H9 (cell line): ENCODE results near the gene S1PR5. TPM values are rescaled to one million over a fixed set of nuclear protein-coding genes. Genes with fewer than 3 reads are reported as not detected.

Experiments used
- DNase-seq: peaks from one replicate; pipeline ENCODE4 v3.0.0-alpha.2; 2017
- H2AFZ ChIP-seq: one replicate; pipeline ENCODE4 v1.6.1; 2013; ENCODE audit warnings: mild to moderate bottlenecking, low read length, control low read depth, moderate library complexity
- H2AK5ac ChIP-seq: 2 replicates; pipeline ENCODE4 v1.6.1; 2013; ENCODE audit warnings: low read length, control low read depth, mixed read lengths; ENCODE audit not compliant: insufficient read length
- H2BK120ac ChIP-seq: one replicate; pipeline ENCODE4 v1.6.1; 2013; ENCODE audit warnings: low read depth, mild to moderate bottlenecking, low read length, control low read depth, inconsistent platforms; ENCODE audit not compliant: poor library complexity, severe bottlenecking
- H2BK12ac ChIP-seq: 2 replicates; pipeline ENCODE4 v1.6.1; 2013; ENCODE audit warnings: low read length, control low read depth, mixed read lengths, low read depth; ENCODE audit not compliant: insufficient read length
- H2BK15ac ChIP-seq: 2 replicates; pipeline ENCODE4 v1.6.1; 2013; ENCODE audit warnings: low read depth, low read length, control low read depth
- H2BK20ac ChIP-seq: one replicate; pipeline ENCODE4 v1.6.1; 2013; ENCODE audit warnings: low read depth, mild to moderate bottlenecking, low read length, control low read depth, inconsistent platforms; ENCODE audit not compliant: poor library complexity, severe bottlenecking
- H2BK5ac ChIP-seq: 2 replicates; pipeline ENCODE4 v1.6.1; 2013; ENCODE audit warnings: low read length, control low read depth, mixed read lengths; ENCODE audit not compliant: insufficient read length
- H3K14ac ChIP-seq: 2 replicates; pipeline ENCODE4 v1.6.1; 2013; ENCODE audit warnings: low read length, control low read depth; ENCODE audit not compliant: insufficient read depth
- H3K18ac ChIP-seq: 2 replicates; pipeline ENCODE4 v1.6.1; 2013; ENCODE audit warnings: low read depth, mild to moderate bottlenecking, mixed read lengths, low read length, control low read depth; ENCODE audit not compliant: insufficient read length
- H3K23ac ChIP-seq: 2 replicates; pipeline ENCODE4 v1.6.1; 2013; ENCODE audit warnings: low read length, control low read depth, mixed read lengths, low read depth; ENCODE audit not compliant: insufficient read length
- H3K23me2 ChIP-seq: 2 replicates; pipeline ENCODE4 v1.6.1; 2013; ENCODE audit warnings: low read depth, mild to moderate bottlenecking, mixed read lengths, low read length, control low read depth; ENCODE audit not compliant: insufficient read length, poor library complexity, severe bottlenecking
- H3K27ac ChIP-seq: 2 replicates; pipeline ENCODE4 v1.5.1; 2013; ENCODE audit warnings: low read length, control low read depth, mixed read lengths, low read depth; ENCODE audit not compliant: insufficient read length
- H3K27me3 ChIP-seq: 2 replicates; pipeline ENCODE4 v1.6.1; 2013; ENCODE audit warnings: low read length, control low read depth, inconsistent platforms; ENCODE audit not compliant: insufficient read depth
- H3K4ac ChIP-seq: 2 replicates; pipeline ENCODE4 v1.6.1; 2013; ENCODE audit warnings: low read depth, mild to moderate bottlenecking, control low read depth, inconsistent platforms, low read length, moderate library complexity
- H3K4me1 ChIP-seq: 2 replicates; pipeline ENCODE4 v1.6.1; 2013; ENCODE audit warnings: low read length, control low read depth, inconsistent platforms; ENCODE audit not compliant: insufficient read depth
- H3K4me2 ChIP-seq: 2 replicates; pipeline ENCODE4 v1.6.1; 2013; ENCODE audit warnings: low read length, control low read depth, mixed read lengths; ENCODE audit not compliant: insufficient read length, insufficient read depth
- H3K56ac ChIP-seq: 2 replicates; pipeline ENCODE4 v1.6.1; 2013; ENCODE audit warnings: low read depth, mild to moderate bottlenecking, mixed read lengths, low read length, control low read depth; ENCODE audit not compliant: insufficient read length
- H3K79me1 ChIP-seq: 2 replicates; pipeline ENCODE4 v1.6.1; 2013; ENCODE audit warnings: low read depth, mild to moderate bottlenecking, moderate library complexity, low read length, control low read depth, inconsistent platforms; ENCODE audit not compliant: insufficient read depth, poor library complexity, severe bottlenecking
- H3K79me2 ChIP-seq: 2 replicates; pipeline ENCODE4 v1.6.1; 2013; ENCODE audit warnings: low read length, control low read depth, inconsistent platforms; ENCODE audit not compliant: insufficient read depth
- H3K9ac ChIP-seq: 2 replicates; pipeline ENCODE4 v1.6.1; 2013; ENCODE audit warnings: low read length, control low read depth, mixed read lengths; ENCODE audit not compliant: insufficient read length; ENCODE audit errors: extremely low read depth
- H3K9me3 ChIP-seq: one replicate; pipeline ENCODE4 v1.6.1; 2013; ENCODE audit warnings: low read depth, low read length, inconsistent platforms; ENCODE audit not compliant: control insufficient read depth
- H3T11ph ChIP-seq: one replicate; pipeline ENCODE4 v1.6.1; 2013; ENCODE audit warnings: mild to moderate bottlenecking, low read length, control low read depth, inconsistent platforms
- H4K20me1 ChIP-seq: one replicate; pipeline ENCODE4 v1.6.1; 2013; ENCODE audit not compliant: control insufficient read depth, insufficient read length, insufficient read depth
- H4K5ac ChIP-seq: 2 replicates; pipeline ENCODE4 v1.6.1; 2013; ENCODE audit warnings: low read depth, mild to moderate bottlenecking, mixed read lengths, low read length, control low read depth; ENCODE audit not compliant: insufficient read length
- H4K8ac ChIP-seq: replicated peaks from 2 replicates; pipeline ENCODE4 v1.6.1; 2013; ENCODE audit warnings: low read length, control low read depth, mixed read lengths, low read depth; ENCODE audit not compliant: insufficient read length
- H4K91ac ChIP-seq: 2 replicates; pipeline ENCODE4 v1.6.1; 2013; ENCODE audit warnings: low read depth, mild to moderate bottlenecking, moderate library complexity, mixed read lengths, low read length, control low read depth; ENCODE audit not compliant: insufficient read length
- H3K27ac Mint-ChIP-seq, 3 experiments: 2 replicates in 2 of 3; 3 replicates in 1 of 3; pipeline ENCODE4 v1.8.0; 2020 to 2021; ENCODE audit warnings: mixed read lengths in 3 of 3, mild to moderate bottlenecking in 1 of 3, moderate library complexity in 1 of 3
- H3K27me3 Mint-ChIP-seq: 2 replicates; pipeline ENCODE4 v1.8.0; 2021; ENCODE audit warnings: low read depth, mild to moderate bottlenecking, moderate library complexity, mixed read lengths
- H3K36me3 Mint-ChIP-seq, 3 experiments: 2 replicates in 2 of 3; 3 replicates in 1 of 3; pipeline ENCODE4 v1.8.0; 2020 to 2021; ENCODE audit warnings: low read depth in 3 of 3, mixed read lengths in 3 of 3; ENCODE audit not compliant: insufficient read depth in 1 of 3
- H3K4me1 Mint-ChIP-seq, 2 experiments: 2 replicates each; pipeline ENCODE4 v1.8.0; 2020; ENCODE audit warnings: mixed read lengths in 2 of 2
- H3K4me3 Mint-ChIP-seq, 2 experiments: 2 replicates in 1 of 2; 3 replicates in 1 of 2; pipeline ENCODE4 v1.8.0; 2020 to 2021; ENCODE audit warnings: mild to moderate bottlenecking in 2 of 2, mixed read lengths in 2 of 2, moderate library complexity in 1 of 2
- H3K9me3 Mint-ChIP-seq, 2 experiments: 2 replicates in 1 of 2; 3 replicates in 1 of 2; pipeline ENCODE4 v1.8.0; 2020; ENCODE audit warnings: mild to moderate bottlenecking in 2 of 2, mixed read lengths in 2 of 2, moderate library complexity in 1 of 2
- CTCF ChIP-seq: fragments of 200-600 bp; sonication (generic); conservative IDR thresholded peaks from 3 replicates; pipeline ENCODE4 v1.8.0; 2021; ENCODE audit warnings: antibody characterized with exemption, mild to moderate bottlenecking
- WGBS: extraction: QIAGEN DNeasy Blood & Tissue Kit; methylation state at CpG from one replicate; pipeline ENCODE4 v1.1.7; 2013; ENCODE audit warnings: missing lambda C conversion rate, low lambda C conversion rate, mixed read lengths; ENCODE audit not compliant: insufficient read length; ENCODE audit errors: extremely low coverage; 5-methylcytosine and 5-hydroxymethylcytosine counted together
- total RNA-seq: library from RNA; stranded (reverse); gene quantifications from 2 replicates; pipeline ENCODE4 v1.2.1, GENCODE V29; 2021

Gene S1PR5
- total RNA-seq, 1 experiment from 2014 or later: 8.1 TPM

DNA sequence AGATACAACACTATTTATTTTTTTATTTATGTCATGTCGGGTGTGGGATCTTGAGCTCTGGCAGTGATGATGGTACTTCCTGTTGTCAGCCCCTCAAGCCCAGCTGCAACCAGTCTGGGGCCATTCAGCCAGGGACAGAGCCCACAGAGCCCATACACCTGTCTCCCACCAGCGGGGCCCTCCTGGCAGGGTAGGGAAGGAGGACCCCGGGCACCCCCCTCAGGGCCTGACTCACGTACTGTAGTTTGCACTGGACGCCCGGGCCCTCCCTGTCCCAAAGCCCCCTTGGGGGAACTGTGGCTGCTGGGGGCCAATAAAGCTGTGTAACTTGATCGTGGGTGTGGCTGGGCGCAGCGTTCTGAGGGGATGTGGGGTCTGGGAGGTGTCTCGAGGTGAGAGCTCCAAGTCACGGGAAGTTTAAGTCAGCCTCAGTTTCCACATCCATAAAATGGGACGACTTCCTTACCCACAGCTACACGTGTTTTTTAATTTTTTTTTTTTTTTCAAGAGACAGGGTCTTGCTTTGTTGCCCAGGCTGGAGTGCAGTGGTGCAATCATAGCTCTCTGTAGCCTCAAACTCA lies 35.9 kb upstream of the S1PR5 start:
- H4K91ac ChIP-seq: no peak overlapping the region
- H2AFZ ChIP-seq: no peak overlapping the region
- H3K27me3 ChIP-seq: no peaks in the 10 kb centered on the region
- no peak overlapping the region for H3T11ph ChIP-seq
- Mint-ChIP-seq H3K27me3 (no peaks in the 10 kb centered on the region), H3K27ac (peak overlapping the region in 1 of 3 experiments; percentile 53; a peak in 1 of 7 replicates), H3K9me3 (no peaks in the 10 kb centered on the region), H3K4me1 (no peaks in the 10 kb centered on the region), H3K4me3 (no peak overlapping the region), H3K36me3 (peaks cover 36 to 92% (median 77%) of the 10 kb centered on the region in 3 experiments; a peak in 6 of 7 replicates)
- H3K23ac ChIP-seq: no peak overlapping the region
- no peaks in the 10 kb centered on the region for H3K79me2 ChIP-seq
- H4K20me1 ChIP-seq: peaks cover under 1% of the 10 kb centered on the region
- no peak for TF ChIP-seq CTCF
- H3K14ac ChIP-seq: no peak overlapping the region
- H3K9ac ChIP-seq: no peak overlapping the region
- H3K4me2 ChIP-seq: no peak overlapping the region
- H2AK5ac ChIP-seq: no peak overlapping the region
- no peak for DNase-seq
- H3K9me3 ChIP-seq: no peaks in the 10 kb centered on the region
- no peak overlapping the region for H4K5ac ChIP-seq
- no peaks in the 10 kb centered on the region for H3K23me2 ChIP-seq
- no peak overlapping the region for H4K8ac ChIP-seq
- H3K27ac ChIP-seq: no peak overlapping the region
- H2BK5ac ChIP-seq: no peak overlapping the region
- H3K79me1 ChIP-seq: no peaks in the 10 kb centered on the region
- H2BK12ac ChIP-seq: no peak overlapping the region
- WGBS: no CpG with 5 or more reads among the region's 13 CpGs
- no peak overlapping the region for H3K18ac ChIP-seq
- no peak overlapping the region for H2BK15ac ChIP-seq
- peak overlapping the region; percentile 28 for H3K56ac ChIP-seq
- no peak overlapping the region for H2BK120ac ChIP-seq
- no peak overlapping the region for H3K4ac ChIP-seq
- H3K4me1 ChIP-seq: no peaks in the 10 kb centered on the region
- no peak overlapping the region for H2BK20ac ChIP-seq
